A673 (cell line): ENCODE data around the gene LENEP.

Experiments used
- CTCF ChIP-seq: fragments of 300-800, 200-600 bp; sonication (generic); conservative IDR thresholded peaks from 2 replicates; pipeline ENCODE4 v1.5.1; 2017; ENCODE audit warnings: low read depth, mild to moderate bottlenecking, antibody characterized with exemption, low read length, moderate library complexity, mixed read lengths
- EZH2 ChIP-seq: fragments of 200-600 bp; sonication (generic); IDR thresholded peaks from 2 replicates; pipeline ENCODE4 v1.6.1; 2017; ENCODE audit warnings: borderline replicate concordance, low read depth, mild to moderate bottlenecking, mixed read lengths, antibody characterized with exemption, low read length; ENCODE audit not compliant: poor library complexity, severe bottlenecking

- TF ChIP-seq CTCF (no peak), EZH2 (no peak)
Observed at GRCh38 chr1:154960446-154961136, 32.8 kb upstream of the LENEP start.
